LHCN-M2 (cell line): ENCODE data around the gene DUS2. TPM values are rescaled to one million over a fixed set of nuclear protein-coding genes. Genes with fewer than 3 reads are reported as not detected.
A peak's percentile ranks its signal among the peaks of the same experiment; 100 is the strongest.
"Not testable (repeated sequence)": the region's sequence is repeated elsewhere in the genome, so short reads cannot be mapped to it uniquely, and the experiment has no call there.

Experiments used
- DNase-seq: peaks from one replicate; pipeline ENCODE4 v3.0.0-alpha.2; 2012; ENCODE audit warnings: low read depth
- total RNA-seq: library from RNA; depleted of rRNA; stranded (reverse); fragments of >200 nt; gene quantifications from 2 replicates; pipeline ENCODE4 v1.2.3, GENCODE V29; 2014

Gene DUS2
- total RNA-seq, 1 experiment from 2014 or later: 20.1 TPM

GRCh38 chr16:67998779-67999688 lies 24.1 kb upstream of the DUS2 start, which contains the start of gene DPEP2:
Gene DPEP2, minus strand, starts transcription at chr16:67999484. Its CDS starts 6,272 bp downstream, at chr16:67993212.
- not testable (repeated sequence) for DNase-seq

- no peak for DNase-seq
These were observed 23.1 kb upstream of the DUS2 start for GRCh38 chr16:67999985-68000384.

- DNase-seq: no peak
These were observed 22.6 kb upstream of the DUS2 start for GRCh38 chr16:68000450-68000849.

- peak; percentile 62 for DNase-seq
These were observed 20.1 kb upstream of the DUS2 start for GRCh38 chr16:68003031-68003430.

GRCh38 chr16:68005211-68005610 lies 17.9 kb upstream of the DUS2 start:
- no peak for DNase-seq

GRCh38 chr16:68005786-68006286 lies 17.2 kb upstream of the DUS2 start:
- DNase-seq: no peak

- no peak for DNase-seq
These were observed 13.8 kb upstream of the DUS2 start for GRCh38 chr16:68009157-68009735.

GRCh38 chr16:68009872-68010271 lies 13.2 kb upstream of the DUS2 start:
- not testable (repeated sequence) for DNase-seq

- no peak for DNase-seq
These were observed 9.6 kb upstream of the DUS2 start for GRCh38 chr16:68013440-68013839.

- no peak for DNase-seq
These were observed 7.4 kb upstream of the DUS2 start, which contains the start of gene DPEP2NB for GRCh38 chr16:68015681-68016080. Gene DPEP2NB, minus strand, starts transcription at chr16:68015911. Its CDS starts 141 bp downstream, at chr16:68015770.

- no peak for DNase-seq
These were observed 3.9 kb upstream of the DUS2 start for GRCh38 chr16:68019167-68019680.

GRCh38 chr16:68021490-68021889 lies 1.6 kb upstream of the DUS2 start:
- DNase-seq: no peak

GRCh38 chr16:68022278-68022727 lies 781 bp upstream of the DUS2 start:
- DNase-seq: peak; percentile 41

- no peak for DNase-seq
These were observed 5.9 kb downstream of the DUS2 start for GRCh38 chr16:68028996-68029395.

- peak; percentile 22 for DNase-seq
These were observed 7.0 kb downstream of the DUS2 start for GRCh38 chr16:68030108-68030507.

GRCh38 chr16:68031951-68032350 lies 8.9 kb downstream of the DUS2 start:
- DNase-seq: no peak

GRCh38 chr16:68033101-68033500 lies 10.0 kb downstream of the DUS2 start:
- DNase-seq: no peak

GRCh38 chr16:68035227-68035626 lies 12.1 kb downstream of the DUS2 start:
- DNase-seq: no peak

- no peak for DNase-seq
These were observed 14.9 kb downstream of the DUS2 start for GRCh38 chr16:68037841-68038597.

- DNase-seq: peak; percentile 41
These were observed 17.6 kb downstream of the DUS2 start for GRCh38 chr16:68040506-68041288.

- DNase-seq: no peak
These were observed 18.7 kb downstream of the DUS2 start for GRCh38 chr16:68041783-68042182.
